Lung (tissue), 12 donors: Measurements from ENCODE around the gene S100A8. TPM values are rescaled to one million over a fixed set of nuclear protein-coding genes. Genes with fewer than 3 reads are reported as not detected.

Experiments
- ATAC-seq: fragments of 200-7000 bp; cut with Tn5 transposase; one replicate; pipeline ENCODE4 v1.9.1; 2020; ENCODE audit warnings: moderate number of reproducible peaks; ENCODE audit not compliant: insufficient read depth, low FRiP score
- DNase-seq, 3 donors: peaks; one replicate each; pipeline ENCODE4 v3.0.0-alpha.2; 2013 to 2017
- H3K27ac ChIP-seq, 2 donors: one replicate each; pipeline ENCODE4 v1.5.1; 2013; ENCODE audit warnings: mild to moderate bottlenecking in 2 of 2, moderate library complexity in 2 of 2, control low read depth in 1 of 2, inconsistent platforms in 1 of 2, low read depth in 1 of 2, low read length in 1 of 2
- H3K27me3 ChIP-seq, 3 donors: one replicate each; pipeline ENCODE4 v1.5.1; 2013; ENCODE audit warnings: low read length in 2 of 3; ENCODE audit not compliant: control insufficient read depth in 3 of 3, insufficient read depth in 3 of 3
- H3K36me3 ChIP-seq, 4 donors: one replicate each; pipeline ENCODE4 v1.5.1; 2013; ENCODE audit warnings: low read length in 4 of 4, mild to moderate bottlenecking in 1 of 4, moderate library complexity in 1 of 4; ENCODE audit not compliant: control insufficient read depth in 4 of 4, insufficient read depth in 4 of 4
- H3K4me1 ChIP-seq, 5 donors: one replicate each; pipeline ENCODE4 v1.5.1; 2013; ENCODE audit warnings: low read length in 5 of 5, mild to moderate bottlenecking in 2 of 5, moderate library complexity in 1 of 5; ENCODE audit not compliant: control insufficient read depth in 5 of 5, insufficient read depth in 5 of 5
- H3K4me3 ChIP-seq: one replicate; pipeline ENCODE4 v1.5.1; 2013; ENCODE audit warnings: mild to moderate bottlenecking, control low read depth, moderate library complexity
- H3K9ac ChIP-seq, 2 donors: one replicate each; pipeline ENCODE4 v1.5.1; 2013; ENCODE audit warnings: low read length in 2 of 2, control low read depth in 1 of 2; ENCODE audit not compliant: insufficient read depth in 1 of 2
- H3K9me3 ChIP-seq, 4 donors: one replicate each; pipeline ENCODE4 v1.5.1; 2013; ENCODE audit warnings: low read length in 3 of 4, mild to moderate bottlenecking in 1 of 4, moderate library complexity in 1 of 4; ENCODE audit not compliant: control insufficient read depth in 4 of 4, insufficient read depth in 3 of 4
- WGBS, 2 donors: extraction: QIAGEN DNeasy Blood & Tissue Kit; methylation state at CpG; one replicate each; pipeline ENCODE4 v1.1.7; 2013; 5-methylcytosine and 5-hydroxymethylcytosine counted together
- polyA plus RNA-seq, 2 donors: library from polyadenylated mRNA; stranded (reverse); fragments of 200-250 nt; gene quantifications; one replicate each; pipeline ENCODE4 v1.2.1, GENCODE V29; 2013
- total RNA-seq, 2 donors: library from RNA; depleted of rRNA in 1 of 2; stranded (reverse); fragments of >200 nt in 1 of 2; gene quantifications; one replicate each; pipeline ENCODE4 v1.2.1, GENCODE V29; 2014 to 2021
- TF ChIP-seq, protein P1 (sequence below): IDR thresholded peaks from 2 replicates; pipeline ENCODE4 v1.5.1; 2012; ENCODE audit warnings: mild to moderate bottlenecking; ENCODE audit errors: control extremely low read depth, extremely low read depth
- donor health status: control.
- donor health status: control.
- donor health status: Bipolar disorder and iron deficiency.
- donor health status: healthy.
- donor health status: DM: yes; HTN: yes; CAD: no.

S100A8 gene
- total and polyA plus RNA-seq, 4 donors, result 69.8 to 6,695 (median 589) TPM

DNA sequence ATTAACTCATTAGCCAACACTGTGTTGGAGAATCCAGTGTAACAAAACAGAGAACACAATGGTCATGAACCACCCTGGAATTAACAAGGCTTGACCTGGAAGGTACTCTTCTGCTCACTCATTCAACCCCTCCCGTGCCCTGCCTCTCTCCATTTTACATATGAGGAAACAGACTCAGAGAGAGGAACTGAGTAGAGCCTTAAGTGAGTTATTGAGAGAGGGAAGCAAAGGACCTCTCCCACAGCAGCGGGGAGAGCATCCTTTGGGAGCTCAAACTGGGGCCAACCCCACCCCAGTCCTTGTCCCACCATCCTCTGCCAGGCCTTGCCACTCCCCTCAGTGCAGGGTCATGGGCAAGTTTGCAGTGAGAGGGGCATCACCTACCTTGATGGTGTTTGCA lies 16.8 kb downstream of the S100A8 start:
- WGBS, 2 donors, result 29 to 62% methylated on average over 2 of the region's 2 CpGs
- no peak overlapping the region for H3K9ac ChIP-seq
- H3K4me1 ChIP-seq, result peaks cover 0 to 2% (median 0%) of the 10 kb centered on the region in 5 donors
- TF ChIP-seq, protein P1, sequence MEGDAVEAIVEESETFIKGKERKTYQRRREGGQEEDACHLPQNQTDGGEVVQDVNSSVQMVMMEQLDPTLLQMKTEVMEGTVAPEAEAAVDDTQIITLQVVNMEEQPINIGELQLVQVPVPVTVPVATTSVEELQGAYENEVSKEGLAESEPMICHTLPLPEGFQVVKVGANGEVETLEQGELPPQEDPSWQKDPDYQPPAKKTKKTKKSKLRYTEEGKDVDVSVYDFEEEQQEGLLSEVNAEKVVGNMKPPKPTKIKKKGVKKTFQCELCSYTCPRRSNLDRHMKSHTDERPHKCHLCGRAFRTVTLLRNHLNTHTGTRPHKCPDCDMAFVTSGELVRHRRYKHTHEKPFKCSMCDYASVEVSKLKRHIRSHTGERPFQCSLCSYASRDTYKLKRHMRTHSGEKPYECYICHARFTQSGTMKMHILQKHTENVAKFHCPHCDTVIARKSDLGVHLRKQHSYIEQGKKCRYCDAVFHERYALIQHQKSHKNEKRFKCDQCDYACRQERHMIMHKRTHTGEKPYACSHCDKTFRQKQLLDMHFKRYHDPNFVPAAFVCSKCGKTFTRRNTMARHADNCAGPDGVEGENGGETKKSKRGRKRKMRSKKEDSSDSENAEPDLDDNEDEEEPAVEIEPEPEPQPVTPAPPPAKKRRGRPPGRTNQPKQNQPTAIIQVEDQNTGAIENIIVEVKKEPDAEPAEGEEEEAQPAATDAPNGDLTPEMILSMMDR, result no peak
- H3K27me3 ChIP-seq, result no peaks in the 10 kb centered on the region
- peak overlapping the region in 1 of 2 donors; percentile 34 for H3K27ac ChIP-seq
- H3K36me3 ChIP-seq, result no peaks in the 10 kb centered on the region
- DNase-seq (no peak), ATAC-seq (no peak)
- H3K9me3 ChIP-seq, result no peaks in the 10 kb centered on the region
- H3K4me3 ChIP-seq, result no peak overlapping the region

DNA sequence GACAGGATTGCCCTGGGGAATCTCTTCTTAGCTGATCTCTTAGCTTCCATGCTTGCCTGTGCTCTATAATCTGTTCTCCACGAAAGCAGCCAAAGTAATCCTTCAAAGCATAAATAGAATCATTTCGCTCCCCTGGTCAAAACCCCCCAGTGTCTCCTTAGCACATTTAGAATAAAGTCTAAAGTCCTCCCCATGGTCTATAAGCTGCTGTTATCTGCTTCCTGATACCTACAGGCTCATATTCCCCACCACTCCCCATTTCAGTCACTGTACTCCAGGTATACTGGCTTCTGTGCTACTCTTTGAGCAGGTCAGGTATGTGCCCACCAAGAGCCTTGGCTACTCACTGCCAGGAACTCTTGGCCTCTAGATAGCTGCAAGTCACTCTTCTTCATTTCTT lies 18.3 kb downstream of the S100A8 start:
- Histone ChIP-seq H3K4me1 (peaks cover 0 to 2% (median 0%) of the 10 kb centered on the region in 5 donors), H3K36me3 (no peaks in the 10 kb centered on the region), H3K9me3 (no peaks in the 10 kb centered on the region), H3K9ac (no peak overlapping the region), H3K4me3 (no peak overlapping the region), H3K27ac (no peak overlapping the region), H3K27me3 (no peaks in the 10 kb centered on the region)
- TF ChIP-seq, protein P1, result no peak
- DNase-seq (no peak), ATAC-seq (no peak)
- WGBS, 2 donors, result 89 to 96% methylated on average over 2 of the region's 2 CpGs

- ATAC-seq (no peak), DNase-seq (no peak)
- Histone ChIP-seq H3K9me3 (no peaks in the 10 kb centered on the region), H3K27me3 (no peaks in the 10 kb centered on the region), H3K9ac (no peak overlapping the region), H3K4me1 (peaks cover 0 to under 1% (median 0%) of the 10 kb centered on the region in 5 donors), H3K36me3 (no peaks in the 10 kb centered on the region), H3K4me3 (no peak overlapping the region), H3K27ac (no peak overlapping the region)
- TF ChIP-seq, protein P1, result no peak
- 93 to 100% methylated on average over 1 of the region's 1 CpG for WGBS, 2 donors
Measured at GRCh38 chr1:153371231-153371630, 19.6 kb downstream of the S100A8 start.

- H3K4me3 ChIP-seq, result no peak overlapping the region
- H3K27me3 ChIP-seq, result no peaks in the 10 kb centered on the region
- ATAC-seq (no peak), DNase-seq (no peak)
- no peaks in the 10 kb centered on the region for H3K4me1 ChIP-seq
- H3K9me3 ChIP-seq, result no peaks in the 10 kb centered on the region
- H3K36me3 ChIP-seq, result no peaks in the 10 kb centered on the region
- 77 to 82% methylated on average over 3 of the region's 3 CpGs for WGBS, 2 donors
- TF ChIP-seq, protein P1, result no peak
- no peak overlapping the region for H3K9ac ChIP-seq
- H3K27ac ChIP-seq, result no peak overlapping the region
Measured at GRCh38 chr1:153370146-153370545, 20.7 kb downstream of the S100A8 start.
